Neural progenitor cell (in vitro differentiated cells): ENCODE data around the gene TMEM87A. TPM values are rescaled to one million over a fixed set of nuclear protein-coding genes. Genes with fewer than 3 reads are reported as not detected.
A peak's percentile ranks its signal among the peaks of the same experiment; 100 is the strongest.

ENCODE experiments used
- DNase-seq: peaks from one replicate; pipeline ENCODE4 v3.0.0-alpha.2; 2016; ENCODE audit warnings: low spot score
- H2AFZ ChIP-seq: fragments of 200-600 bp; sonication (generic); replicated peaks from 2 replicates; pipeline ENCODE4 v1.6.1; 2016; ENCODE audit warnings: antibody characterized with exemption
- H3F3A ChIP-seq: fragments of 200-600 bp; sonication (generic); 2 replicates; pipeline ENCODE4 v1.6.1; 2016; ENCODE audit warnings: antibody characterized with exemption, low read depth
- H3K27ac ChIP-seq: fragments of 200-600 bp; sonication (generic); 2 replicates; pipeline ENCODE4 v1.5.1; 2016; ENCODE audit warnings: mild to moderate bottlenecking
- H3K27me3 ChIP-seq: fragments of 200-600 bp; sonication (generic); 2 replicates; pipeline ENCODE4 v1.6.1; 2016; ENCODE audit warnings: mild to moderate bottlenecking, moderate library complexity
- H3K36me3 ChIP-seq: fragments of 200-600 bp; sonication (generic); 2 replicates; pipeline ENCODE4 v1.5.1; 2016
- H3K4me1 ChIP-seq: fragments of 200-600 bp; sonication (generic); 2 replicates; pipeline ENCODE4 v1.6.1; 2016; ENCODE audit warnings: mixed run types
- H3K4me2 ChIP-seq: fragments of 200-600 bp; sonication (generic); 2 replicates; pipeline ENCODE4 v1.6.1; 2016
- H3K4me3 ChIP-seq: fragments of 200-600 bp; sonication (generic); 2 replicates; pipeline ENCODE4 v1.5.1; 2016
- H3K79me2 ChIP-seq: fragments of 200-600 bp; sonication (generic); 2 replicates; pipeline ENCODE4 v1.6.1; 2016; ENCODE audit warnings: low read depth
- H3K9ac ChIP-seq: fragments of 200-600 bp; sonication (generic); 2 replicates; pipeline ENCODE4 v1.6.1; 2016
- H3K9me3 ChIP-seq: fragments of 200-600 bp; sonication (generic); 2 replicates; pipeline ENCODE4 v1.5.1; 2016; ENCODE audit warnings: low read depth
- H4K20me1 ChIP-seq: fragments of 200-600 bp; sonication (generic); 2 replicates; pipeline ENCODE4 v1.6.1; 2016; ENCODE audit warnings: low read depth
- H3K27ac Mint-ChIP-seq: 3 replicates; pipeline ENCODE4 v1.8.0; 2021; ENCODE audit warnings: mixed read lengths
- H3K27me3 Mint-ChIP-seq: 2 replicates; pipeline ENCODE4 v1.8.0; 2022; ENCODE audit warnings: low read depth, mild to moderate bottlenecking, inconsistent platforms, moderate library complexity, mixed read lengths; ENCODE audit not compliant: insufficient read depth
- H3K36me3 Mint-ChIP-seq: 3 replicates; pipeline ENCODE4 v1.8.0; 2021; ENCODE audit warnings: mixed read lengths
- H3K4me1 Mint-ChIP-seq: 3 replicates; pipeline ENCODE4 v1.8.0; 2021; ENCODE audit warnings: mixed read lengths
- H3K4me3 Mint-ChIP-seq: 3 replicates; pipeline ENCODE4 v1.8.0; 2021; ENCODE audit warnings: mild to moderate bottlenecking, moderate library complexity, mixed read lengths
- H3K9me3 Mint-ChIP-seq: 3 replicates; pipeline ENCODE4 v1.8.0; 2020; ENCODE audit warnings: mixed read lengths
- CTCF ChIP-seq: fragments of 200-600 bp; sonication (generic); IDR thresholded peaks from 2 replicates; pipeline ENCODE4 v1.5.1; 2017; ENCODE audit warnings: antibody characterized with exemption, mild to moderate bottlenecking
- EZH2 ChIP-seq: fragments of 200-600 bp; sonication (generic); IDR thresholded peaks from 2 replicates; pipeline ENCODE4 v1.6.1; 2017; ENCODE audit warnings: antibody characterized with exemption, mild to moderate bottlenecking, moderate library complexity
- EZH2phosphoT487 ChIP-seq: fragments of 200-600 bp; sonication (generic); IDR thresholded peaks from 2 replicates; pipeline ENCODE4 v1.6.1; 2017; ENCODE audit warnings: antibody characterized with exemption
- total RNA-seq: library from RNA; depleted of rRNA; stranded (reverse); fragments of >200 nt; gene quantifications from 2 replicates; pipeline ENCODE4 v1.2.3, GENCODE V29; 2015; ENCODE audit warnings: low replicate concordance

Gene TMEM87A
- total RNA-seq, 1 donor from 2014 or later, result 47.0 TPM

- no peak overlapping the region for H3K27ac ChIP-seq
- H3K27me3 ChIP-seq, result no peaks in the 10 kb centered on the region
- no peak overlapping the region for H3K4me3 ChIP-seq
- H3K36me3 Mint-ChIP-seq, result peaks cover 11% of the 10 kb centered on the region
- peaks cover 14% of the 10 kb centered on the region for H3K79me2 ChIP-seq
- H3F3A ChIP-seq, result no peaks in the 10 kb centered on the region
- no peaks in the 10 kb centered on the region for H3K4me1 ChIP-seq
- no peaks in the 10 kb centered on the region for H4K20me1 ChIP-seq
- no peak overlapping the region for H2AFZ ChIP-seq
- H3K36me3 ChIP-seq, result peaks cover 12% of the 10 kb centered on the region
- no peak overlapping the region for H3K4me2 ChIP-seq
- H3K4me1 Mint-ChIP-seq, result no peaks in the 10 kb centered on the region
- H3K9me3 Mint-ChIP-seq, result no peaks in the 10 kb centered on the region
- no peak overlapping the region for H3K4me3 Mint-ChIP-seq
- H3K27me3 Mint-ChIP-seq, result no peaks in the 10 kb centered on the region
- TF ChIP-seq EZH2, result no peak
- TF ChIP-seq CTCF, result no peak
- no peak for TF ChIP-seq EZH2phosphoT487
- H3K9ac ChIP-seq, result no peak overlapping the region
- H3K9me3 ChIP-seq, result no peaks in the 10 kb centered on the region
- no peak for DNase-seq
- peak overlapping the region; percentile 10 for H3K27ac Mint-ChIP-seq
These were observed 82.9 kb downstream of the TMEM87A start for GRCh38 chr15:42190370-42190769.

GRCh38 chr15:42185801-42186200, 87.4 kb downstream of the TMEM87A start:
- H3K4me3 Mint-ChIP-seq, result no peak overlapping the region
- no peak overlapping the region for H3K9ac ChIP-seq
- H3K36me3 ChIP-seq, result peaks cover 5% of the 10 kb centered on the region

GRCh38 chr15:42184736-42185135, 88.5 kb downstream of the TMEM87A start:
- peaks cover 8% of the 10 kb centered on the region for H3K36me3 ChIP-seq

More at GRCh38 chr15:42185801-42186200, 87.4 kb downstream of the TMEM87A start:
- H3K27me3 Mint-ChIP-seq, result no peaks in the 10 kb centered on the region
- no peak overlapping the region for H3K4me2 ChIP-seq
- no peaks in the 10 kb centered on the region for H3F3A ChIP-seq
- peaks cover 16% of the 10 kb centered on the region for H3K36me3 Mint-ChIP-seq
- H3K4me1 ChIP-seq, result no peaks in the 10 kb centered on the region
- no peaks in the 10 kb centered on the region for H3K9me3 ChIP-seq
- no peak overlapping the region for H3K27ac Mint-ChIP-seq
- H3K4me1 Mint-ChIP-seq, result no peaks in the 10 kb centered on the region
- TF ChIP-seq EZH2phosphoT487 (no peak), CTCF (no peak), EZH2 (no peak)
- no peak for DNase-seq
- no peak overlapping the region for H3K27ac ChIP-seq
- H2AFZ ChIP-seq, result no peak overlapping the region
- no peaks in the 10 kb centered on the region for H3K9me3 Mint-ChIP-seq
- H3K4me3 ChIP-seq, result no peak overlapping the region
- no peaks in the 10 kb centered on the region for H3K27me3 ChIP-seq
- no peaks in the 10 kb centered on the region for H4K20me1 ChIP-seq
- H3K79me2 ChIP-seq, result no peaks in the 10 kb centered on the region

More at GRCh38 chr15:42184736-42185135, 88.5 kb downstream of the TMEM87A start:
- no peaks in the 10 kb centered on the region for H3K79me2 ChIP-seq
- no peaks in the 10 kb centered on the region for H3K27me3 ChIP-seq
- H3K9me3 ChIP-seq, result no peaks in the 10 kb centered on the region
- H3K27me3 Mint-ChIP-seq, result no peaks in the 10 kb centered on the region
- H3K4me1 Mint-ChIP-seq, result no peaks in the 10 kb centered on the region
- H3F3A ChIP-seq, result peaks cover 1% of the 10 kb centered on the region
- H3K4me2 ChIP-seq, result no peak overlapping the region
- H2AFZ ChIP-seq, result no peak overlapping the region
- H3K27ac Mint-ChIP-seq, result no peak overlapping the region
- H3K4me1 ChIP-seq, result no peaks in the 10 kb centered on the region
- peaks cover 13% of the 10 kb centered on the region for H3K36me3 Mint-ChIP-seq
- H3K9ac ChIP-seq, result no peak overlapping the region
- TF ChIP-seq EZH2phosphoT487, result no peak
- TF ChIP-seq CTCF, result no peak
- no peak for TF ChIP-seq EZH2
- no peaks in the 10 kb centered on the region for H3K9me3 Mint-ChIP-seq
- no peaks in the 10 kb centered on the region for H4K20me1 ChIP-seq
- no peak overlapping the region for H3K4me3 ChIP-seq
- no peak for DNase-seq
- no peak overlapping the region for H3K4me3 Mint-ChIP-seq
- no peak overlapping the region for H3K27ac ChIP-seq
